HG03175 (cell line): ENCODE data around the gene HNRNPU.
"Not testable (repeated sequence)": the region's sequence is repeated elsewhere in the genome, so short reads cannot be mapped to it uniquely, and the experiment has no call there.

Experiments used
- ATAC-seq: cut with Tn5 transposase; IDR thresholded peaks from one replicate; pipeline ENCODE4 v1.9.1; 2021; ENCODE audit warnings: mild to moderate bottlenecking, moderate library complexity; ENCODE audit not compliant: unreplicated experiment

The HNRNPU gene

DNA sequence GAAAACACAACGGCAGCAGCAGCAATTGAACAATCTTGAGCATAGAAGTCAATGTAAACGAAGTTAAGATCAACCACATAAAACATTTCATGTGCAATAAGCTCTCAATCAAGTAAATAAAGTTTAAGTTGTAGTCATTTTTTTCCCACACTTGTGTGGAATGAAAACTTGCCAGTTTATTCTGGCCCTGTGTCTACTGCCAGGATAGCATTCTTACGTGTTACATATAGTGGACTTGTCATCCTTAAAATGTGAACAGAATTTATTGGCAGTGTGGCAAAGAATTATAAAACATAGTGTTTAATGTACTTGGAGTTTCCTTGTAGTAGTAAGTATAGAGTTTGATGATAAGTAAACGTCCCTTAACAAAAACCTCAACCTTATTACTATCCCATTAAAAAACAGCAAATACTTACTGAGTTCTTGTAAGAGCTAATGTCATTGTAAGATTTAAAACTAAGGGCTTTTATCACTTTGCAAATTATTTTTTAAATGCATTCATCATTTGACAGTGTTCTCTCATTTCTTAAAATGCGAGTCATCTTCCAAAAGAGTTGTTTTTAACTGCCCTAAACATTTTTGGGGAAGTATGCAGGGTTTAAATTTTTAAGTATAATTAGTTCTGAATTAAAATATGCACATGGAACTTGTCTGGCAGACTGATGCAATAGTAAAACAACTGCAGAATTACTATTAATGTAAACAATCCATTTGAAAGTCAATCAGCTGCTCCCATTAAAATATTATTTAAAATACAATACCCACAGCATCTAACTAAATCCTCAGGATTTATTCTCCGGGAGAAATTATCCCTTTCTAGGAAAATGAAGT is 21.0 kb downstream of the HNRNPU start:
- no peak for ATAC-seq

DNA sequence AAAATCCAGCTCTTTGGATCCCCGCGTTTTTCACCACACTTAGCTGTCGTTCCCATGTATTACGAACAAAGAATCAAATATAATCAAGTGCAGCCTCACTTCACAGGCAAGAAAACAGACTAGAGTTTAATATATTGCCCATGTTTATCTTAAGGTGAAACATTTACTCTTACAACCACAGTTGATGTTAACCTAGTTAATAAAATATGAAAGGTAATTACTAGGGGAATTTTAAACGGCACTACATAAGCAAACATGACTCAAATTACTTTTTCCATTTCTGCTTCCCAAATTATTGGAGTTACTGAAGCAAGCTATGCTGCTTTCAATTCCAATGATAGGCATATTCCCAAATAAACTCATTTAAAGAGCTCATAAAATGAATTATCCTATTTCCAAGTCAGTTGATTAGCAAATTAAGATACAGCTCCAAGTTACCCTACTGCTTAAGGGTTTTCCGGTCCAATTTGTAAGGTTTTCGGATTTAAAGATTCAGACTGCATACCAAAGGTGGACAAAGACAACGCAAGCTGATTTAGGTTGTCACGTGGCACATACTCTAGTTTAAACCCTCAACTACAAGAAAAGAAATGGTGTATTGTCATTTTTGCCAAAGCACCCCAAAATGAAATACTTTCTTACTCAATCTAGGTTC is 22.9 kb downstream of the HNRNPU start:
- no peak for ATAC-seq

DNA sequence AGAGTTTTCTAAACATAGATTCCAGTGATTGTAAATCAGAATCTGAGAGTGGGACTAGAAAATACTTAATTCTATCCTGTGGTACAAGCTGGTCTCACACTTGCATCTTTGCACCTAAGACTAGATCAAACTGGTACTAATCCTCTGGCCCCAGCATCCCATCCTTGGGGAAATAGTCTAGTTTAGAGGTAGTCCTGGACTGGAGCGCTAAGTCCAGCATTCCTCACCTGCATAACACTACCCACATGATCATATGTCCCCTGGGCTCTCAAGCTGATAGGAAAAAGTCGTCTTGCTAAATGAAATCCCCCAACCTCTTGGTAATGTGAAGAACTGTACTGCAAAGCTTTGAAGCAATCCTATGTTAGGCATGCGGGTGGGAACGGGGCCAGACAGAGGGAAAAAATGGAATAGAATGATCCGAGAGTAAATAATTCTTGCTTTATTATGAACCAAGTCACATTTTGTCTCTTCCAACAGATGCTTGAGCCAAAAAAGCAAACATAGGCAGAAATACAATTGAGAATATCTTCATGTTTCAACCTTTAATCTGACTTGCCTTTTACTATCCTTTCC is 24.0 kb downstream of the HNRNPU start:
- ATAC-seq: no peak

DNA sequence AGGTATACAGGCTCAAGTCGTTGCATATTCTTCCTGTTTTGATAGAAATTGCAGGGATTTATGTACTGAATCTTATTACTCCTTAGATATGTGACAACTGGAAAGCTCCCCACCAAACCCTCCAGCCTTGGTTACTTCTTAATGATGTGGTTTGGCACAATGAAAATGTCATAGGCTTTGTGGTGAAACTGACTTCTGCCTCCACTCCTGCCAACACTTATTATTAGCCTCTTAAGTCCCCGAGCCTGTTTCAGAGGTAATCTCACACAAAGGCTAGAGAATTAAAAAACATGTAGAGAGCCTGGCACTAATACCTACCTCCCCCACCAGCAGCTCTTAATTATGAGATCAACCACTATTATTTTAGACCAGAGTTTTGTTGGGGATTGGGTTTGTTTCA is 24.7 kb downstream of the HNRNPU start:
- ATAC-seq: no peak

GRCh38 chr1:244837597-244838258 is 26.6 kb downstream of the HNRNPU start:
- no peak for ATAC-seq

GRCh38 chr1:244836584-244836983 is 27.8 kb downstream of the HNRNPU start:
- no peak for ATAC-seq

DNA sequence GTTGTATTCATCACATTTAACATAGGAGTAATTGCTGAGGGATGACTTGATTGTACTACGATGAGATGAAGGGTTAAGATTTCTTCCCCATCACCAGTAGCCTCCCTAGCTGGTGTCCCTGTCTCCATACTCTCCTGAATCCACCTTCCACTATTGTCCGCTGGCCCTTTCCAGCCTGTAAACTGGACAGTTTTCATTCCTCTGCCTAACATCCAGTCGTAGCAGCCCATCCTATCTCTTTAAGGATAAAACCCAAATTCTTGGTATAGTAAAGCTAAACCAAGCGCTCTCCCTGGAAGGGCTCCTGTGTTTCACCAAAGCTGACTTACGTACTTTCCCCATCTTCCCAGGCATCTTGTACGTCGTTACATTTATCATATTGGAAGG is 28.2 kb downstream of the HNRNPU start:
- no peak for ATAC-seq

- ATAC-seq: peak; percentile 65
Observed at GRCh38 chr1:244835276-244836134, 28.8 kb downstream of the HNRNPU start, which contains the start of gene COX20. Gene COX20 (plus strand): TSS chr1:244835658. CDS start chr1:244835715, 57 bp downstream.

- ATAC-seq: peak; percentile 68
Observed at GRCh38 chr1:244834543-244835275, 29.6 kb downstream of the HNRNPU start.

GRCh38 chr1:244833734-244834542 is 30.4 kb downstream of the HNRNPU start:
- peak; percentile 16 for ATAC-seq

DNA sequence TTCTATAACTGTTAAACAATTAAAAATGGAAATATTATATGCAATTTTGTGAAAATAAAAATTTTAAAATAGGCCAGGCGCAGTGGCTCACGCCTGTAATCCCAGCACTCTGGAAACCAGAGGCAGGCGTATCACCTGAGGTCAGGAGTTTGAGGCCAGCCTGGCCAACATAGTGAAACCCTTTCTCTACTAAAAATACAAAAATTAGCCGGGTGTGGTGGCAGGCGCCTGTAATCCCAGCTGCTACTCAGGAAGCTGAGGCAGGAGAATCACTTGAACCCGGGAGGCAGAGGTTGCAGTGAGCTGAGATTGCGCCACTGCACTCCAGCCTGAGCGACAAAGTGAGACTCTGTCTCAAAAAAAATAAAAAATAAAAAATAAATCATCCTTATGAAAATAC is 31.1 kb downstream of the HNRNPU start:
- not testable (repeated sequence) for ATAC-seq

DNA sequence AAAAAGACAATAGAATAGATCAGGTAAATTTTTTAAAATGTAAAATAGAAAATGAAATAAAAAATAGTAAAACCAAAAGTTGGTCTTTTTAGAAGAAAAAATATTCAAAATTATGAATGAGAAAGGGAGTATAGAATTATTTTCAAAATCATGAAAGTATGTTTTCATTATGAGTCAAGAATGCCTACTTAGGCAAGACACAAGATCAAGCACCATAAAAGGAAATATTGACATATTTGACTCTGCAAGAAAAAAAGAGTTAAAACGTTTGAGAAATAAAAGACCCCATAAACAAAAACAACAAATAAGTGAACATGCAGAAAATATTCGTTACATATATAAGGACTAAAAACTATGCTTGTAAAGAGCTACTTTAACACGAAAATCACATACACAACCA is 33.7 kb downstream of the HNRNPU start:
- no peak for ATAC-seq

DNA sequence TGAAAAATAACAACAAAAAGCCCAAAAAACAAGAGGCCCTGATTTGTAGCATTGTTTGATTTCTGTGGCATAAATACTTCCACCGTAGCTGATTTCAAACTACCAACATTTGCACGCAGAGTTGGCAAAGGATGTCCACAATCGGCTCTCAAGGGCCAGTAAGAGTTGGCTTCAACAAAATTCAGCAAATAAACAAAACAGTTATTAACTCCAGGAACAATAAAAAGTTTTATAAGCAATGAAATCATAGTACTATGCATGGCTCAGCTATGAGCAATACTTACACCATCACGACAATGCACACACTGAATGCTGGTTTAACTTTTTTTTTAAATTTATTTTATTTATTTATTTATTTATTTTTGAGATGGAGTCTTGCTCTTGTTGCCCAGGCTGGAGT is 37.6 kb downstream of the HNRNPU start:
- ATAC-seq: no peak

DNA sequence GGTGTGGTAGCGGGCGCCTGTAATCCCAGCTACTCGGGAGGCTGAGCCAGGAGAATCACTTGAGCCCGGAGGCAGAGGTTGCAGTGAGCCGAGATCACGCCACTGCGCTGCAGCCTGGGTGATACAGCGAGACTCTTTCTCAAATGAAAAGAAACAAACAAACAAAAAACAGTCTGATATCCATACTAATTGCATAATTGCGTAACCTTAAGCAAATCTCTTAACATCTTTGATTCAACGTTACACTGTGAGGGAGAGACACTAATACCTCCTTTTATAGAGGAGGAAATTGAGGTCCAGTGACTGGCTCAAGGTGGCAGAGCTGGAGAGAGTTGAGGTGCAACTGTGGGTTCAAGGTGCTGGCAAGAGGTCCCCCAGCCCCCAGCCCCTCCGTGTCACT is 41.5 kb downstream of the HNRNPU start:
- ATAC-seq: no peak

DNA sequence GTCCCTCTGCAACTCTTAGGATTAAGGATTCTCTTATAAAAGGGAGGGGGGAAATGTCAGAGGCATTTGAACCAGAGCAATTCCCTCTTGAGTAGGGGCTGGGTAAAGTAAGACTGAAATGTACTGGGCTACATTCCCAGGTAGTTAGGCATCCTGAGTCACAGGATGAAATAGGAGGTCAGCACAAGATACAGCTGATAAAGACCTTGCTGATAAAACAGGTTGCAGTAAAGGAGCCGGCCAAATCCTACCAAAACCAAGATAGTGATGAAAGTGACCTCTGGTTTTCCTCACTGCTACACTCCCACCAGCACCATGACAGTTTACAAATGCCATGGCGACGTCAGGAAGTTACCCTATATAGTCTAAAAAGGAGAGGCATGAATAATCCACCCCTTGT is 43.2 kb downstream of the HNRNPU start:
- ATAC-seq: no peak

- no peak for ATAC-seq
Observed at GRCh38 chr1:244820131-244820530, 44.2 kb downstream of the HNRNPU start.

GRCh38 chr1:244817415-244817894 is 46.9 kb downstream of the HNRNPU start:
- ATAC-seq: no peak

GRCh38 chr1:244815600-244816099 is 48.7 kb downstream of the HNRNPU start:
- ATAC-seq: no peak

DNA sequence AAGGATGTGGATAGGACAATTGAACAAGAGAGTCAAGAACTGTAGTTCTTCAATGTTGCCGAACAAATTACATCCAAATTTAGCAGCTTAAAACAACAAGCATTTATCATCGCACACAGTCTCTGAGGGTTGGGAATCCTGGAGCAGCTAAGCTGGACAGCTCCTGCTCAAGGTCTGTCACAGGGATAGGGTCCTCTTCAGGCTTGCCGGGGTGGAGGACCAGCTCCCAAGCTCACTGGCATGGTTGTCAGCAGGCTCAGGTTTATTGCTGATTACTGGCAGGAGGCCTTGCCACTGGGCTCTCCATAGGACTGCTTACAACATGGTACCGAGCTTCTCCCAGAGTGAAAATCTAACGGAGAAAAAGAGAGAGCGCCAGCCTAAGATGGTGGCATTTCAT is 51.0 kb downstream of the HNRNPU start:
- ATAC-seq: no peak
